CD8-positive, alpha-beta memory T cell (primary cell): ENCODE measurements around the gene IGSF11. TPM values are rescaled to one million over a fixed set of nuclear protein-coding genes. Genes with fewer than 3 reads are reported as not detected.

ENCODE experiments used
- CTCF ChIA-PET: fragments of 350-600 bp; sonication (Branson Sonifier 250); formaldehyde crosslinking; loops from one replicate; lab custom pipeline; 2021; ENCODE audit warnings: antibody characterized with exemption; lab: Charles Lee
- POLR2A ChIA-PET: fragments of 350-600 bp; sonication (Branson Sonifier 250); formaldehyde crosslinking; loops from one replicate; lab custom pipeline; 2021; ENCODE audit warnings: antibody characterized with exemption; lab: Charles Lee
- DNase-seq, 5 donors: peaks; one replicate each; pipeline versions ENCODE4 v3.0.0 to v3.0.0-alpha.2; 2020 to 2022; ENCODE audit warnings: mixed read lengths in 1 of 5
- H3K27ac ChIP-seq: one replicate; pipeline ENCODE4 v1.7.0; 2013; ENCODE audit warnings: low read depth, mild to moderate bottlenecking, low read length, moderate library complexity
- H3K27me3 ChIP-seq: 2 replicates; pipeline ENCODE4 v1.7.0; 2013; ENCODE audit warnings: low read length, mild to moderate bottlenecking; ENCODE audit not compliant: insufficient read depth, poor library complexity, severe bottlenecking
- H3K36me3 ChIP-seq: 2 replicates; pipeline ENCODE4 v1.7.0; 2013; ENCODE audit warnings: mild to moderate bottlenecking, low read length, moderate library complexity; ENCODE audit not compliant: insufficient read depth
- H3K4me1 ChIP-seq: 2 replicates; pipeline ENCODE4 v1.7.0; 2013; ENCODE audit warnings: mild to moderate bottlenecking, low read length, moderate library complexity; ENCODE audit not compliant: insufficient read depth
- H3K4me3 ChIP-seq: 2 replicates; pipeline ENCODE4 v1.7.0; 2013; ENCODE audit warnings: mild to moderate bottlenecking, low read length
- H3K9me3 ChIP-seq: 2 replicates; pipeline ENCODE4 v1.7.0; 2013; ENCODE audit warnings: mild to moderate bottlenecking, low read length
- H3K27ac Mint-ChIP-seq, 8 donors: one replicate each; pipeline ENCODE4 v1.8.0; 2020 to 2021; ENCODE audit warnings: mixed read lengths in 8 of 8, mild to moderate bottlenecking in 6 of 8, inconsistent platforms in 3 of 8, moderate library complexity in 3 of 8
- H3K27me3 Mint-ChIP-seq, 2 donors: one replicate each; pipeline ENCODE4 v1.8.0; 2020 to 2021; ENCODE audit warnings: mixed read lengths in 2 of 2, mild to moderate bottlenecking in 1 of 2, moderate library complexity in 1 of 2
- H3K36me3 Mint-ChIP-seq, 3 donors: one replicate each; pipeline ENCODE4 v1.8.0; 2020 to 2021; ENCODE audit warnings: mixed read lengths in 3 of 3, inconsistent platforms in 1 of 3, mild to moderate bottlenecking in 1 of 3
- H3K4me1 Mint-ChIP-seq, 3 donors: one replicate each; pipeline ENCODE4 v1.8.0; 2020 to 2021; ENCODE audit warnings: mixed read lengths in 3 of 3, inconsistent platforms in 1 of 3, mild to moderate bottlenecking in 1 of 3
- H3K4me3 Mint-ChIP-seq, 7 donors: one replicate each; pipeline ENCODE4 v1.8.0; 2020 to 2021; ENCODE audit warnings: mixed read lengths in 7 of 7, mild to moderate bottlenecking in 6 of 7, moderate library complexity in 4 of 7, inconsistent platforms in 2 of 7
- H3K9me3 Mint-ChIP-seq, 5 donors: one replicate each; pipeline ENCODE4 v1.8.0; 2020 to 2022; ENCODE audit warnings: mixed read lengths in 5 of 5, mild to moderate bottlenecking in 3 of 5, moderate library complexity in 2 of 5, inconsistent platforms in 1 of 5
- polyA plus RNA-seq: library from polyadenylated mRNA; unstranded; fragments of 300-500 nt; fragmentation: Illumina TruSeq; gene quantifications from one replicate; pipeline ENCODE4 v1.2.3, GENCODE V29; 2021
- total RNA-seq, 2 experiments: library from RNA; stranded (reverse); gene quantifications; one replicate each; pipeline ENCODE4 v1.2.3, GENCODE V29; 2021

IGSF11 gene
- total and polyA plus RNA-seq, 3 experiments from 2014 or later, result 0.27 to 0.58 TPM; not detected in 1

GRCh38 chr3:119044593-119044992 is 9.9 kb upstream of the IGSF11 start:
- Histone ChIP-seq H3K36me3 (no peaks in the 10 kb centered on the region), H3K27me3 (no peaks in the 10 kb centered on the region), H3K9me3 (no peaks in the 10 kb centered on the region), H3K27ac (no peak overlapping the region), H3K4me3 (no peak overlapping the region), H3K4me1 (no peaks in the 10 kb centered on the region)
- ChIA-PET POLR2A (no interaction called here), CTCF (no interaction called here)
- no peak for DNase-seq
- Mint-ChIP-seq H3K27ac (no peak overlapping the region), H3K36me3 (peaks cover 0 to 19% (median 2%) of the 10 kb centered on the region in 3 donors), H3K27me3 (peaks cover 8 to 31% of the 10 kb centered on the region in 2 donors), H3K9me3 (peaks cover 7 to 21% (median 13%) of the 10 kb centered on the region in 5 donors), H3K4me3 (no peak overlapping the region), H3K4me1 (no peaks in the 10 kb centered on the region)

DNA sequence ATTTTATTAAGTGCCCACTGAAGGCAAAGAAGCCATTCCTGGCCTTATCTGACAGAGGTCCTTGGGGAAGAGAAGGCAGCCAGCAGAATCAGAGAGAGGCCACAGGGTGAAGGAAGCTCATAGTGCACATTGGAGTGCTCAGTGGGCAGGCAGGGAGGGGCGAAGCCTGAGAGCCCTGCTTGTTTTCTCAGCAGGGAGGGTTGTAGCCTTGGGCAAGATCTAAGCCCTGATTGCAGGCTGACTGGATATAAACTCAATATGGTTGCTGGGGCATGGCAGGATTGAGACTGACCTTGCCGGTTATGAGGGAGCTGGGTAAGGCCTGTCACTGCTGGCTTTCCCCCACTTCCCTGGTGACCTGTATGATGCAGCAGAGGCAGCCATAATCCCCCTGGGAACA is 7.5 kb upstream of the IGSF11 start:
- no peak overlapping the region for H3K27ac ChIP-seq
- Mint-ChIP-seq H3K9me3 (peaks cover 7 to 21% (median 13%) of the 10 kb centered on the region in 5 donors), H3K36me3 (peaks cover 0 to 23% (median 2%) of the 10 kb centered on the region in 3 donors), H3K4me1 (no peaks in the 10 kb centered on the region), H3K27me3 (peaks cover 17 to 49% of the 10 kb centered on the region in 2 donors), H3K4me3 (no peak overlapping the region), H3K27ac (no peak overlapping the region)
- H3K36me3 ChIP-seq, result no peaks in the 10 kb centered on the region
- no peaks in the 10 kb centered on the region for H3K27me3 ChIP-seq
- no peaks in the 10 kb centered on the region for H3K4me1 ChIP-seq
- POLR2A ChIA-PET, result no interaction called here
- no peak for DNase-seq
- H3K4me3 ChIP-seq, result no peak overlapping the region
- CTCF ChIA-PET, result interaction anchor here (1.3 kb wide), 1 partner anchor 8 kb away, joined by 4 read pairs; the partner anchor contains the start of gene IGSF11
- no peaks in the 10 kb centered on the region for H3K9me3 ChIP-seq

GRCh38 chr3:119035014-119035346 is 334 bp upstream of the IGSF11 start:
- Mint-ChIP-seq H3K27ac (no peak overlapping the region), H3K4me3 (peak overlapping the region; percentile 70 to 84 (median 77)), H3K36me3 (peaks cover 0 to 6% (median 0%) of the 10 kb centered on the region in 3 donors), H3K27me3 (peaks cover 27 to 66% of the 10 kb centered on the region in 2 donors), H3K9me3 (peaks cover 0 to 2% (median 0%) of the 10 kb centered on the region in 5 donors), H3K4me1 (peaks cover 7 to 13% (median 11%) of the 10 kb centered on the region in 3 donors)
- no peaks in the 10 kb centered on the region for H3K9me3 ChIP-seq
- no peaks in the 10 kb centered on the region for H3K36me3 ChIP-seq
- H3K27ac ChIP-seq, result no peak overlapping the region
- peaks cover 2% of the 10 kb centered on the region for H3K27me3 ChIP-seq
- ChIA-PET POLR2A (no interaction called here), CTCF (interaction anchor here (0.9 to 5.9 kb wide), 12 partner anchors 8 to 212 kb away, joined by 3 to 117 read pairs (median 5); no protein-coding TSS in a partner anchor)
- no peaks in the 10 kb centered on the region for H3K4me1 ChIP-seq
- DNase-seq, result no peak
- H3K4me3 ChIP-seq, result no peak overlapping the region

DNA sequence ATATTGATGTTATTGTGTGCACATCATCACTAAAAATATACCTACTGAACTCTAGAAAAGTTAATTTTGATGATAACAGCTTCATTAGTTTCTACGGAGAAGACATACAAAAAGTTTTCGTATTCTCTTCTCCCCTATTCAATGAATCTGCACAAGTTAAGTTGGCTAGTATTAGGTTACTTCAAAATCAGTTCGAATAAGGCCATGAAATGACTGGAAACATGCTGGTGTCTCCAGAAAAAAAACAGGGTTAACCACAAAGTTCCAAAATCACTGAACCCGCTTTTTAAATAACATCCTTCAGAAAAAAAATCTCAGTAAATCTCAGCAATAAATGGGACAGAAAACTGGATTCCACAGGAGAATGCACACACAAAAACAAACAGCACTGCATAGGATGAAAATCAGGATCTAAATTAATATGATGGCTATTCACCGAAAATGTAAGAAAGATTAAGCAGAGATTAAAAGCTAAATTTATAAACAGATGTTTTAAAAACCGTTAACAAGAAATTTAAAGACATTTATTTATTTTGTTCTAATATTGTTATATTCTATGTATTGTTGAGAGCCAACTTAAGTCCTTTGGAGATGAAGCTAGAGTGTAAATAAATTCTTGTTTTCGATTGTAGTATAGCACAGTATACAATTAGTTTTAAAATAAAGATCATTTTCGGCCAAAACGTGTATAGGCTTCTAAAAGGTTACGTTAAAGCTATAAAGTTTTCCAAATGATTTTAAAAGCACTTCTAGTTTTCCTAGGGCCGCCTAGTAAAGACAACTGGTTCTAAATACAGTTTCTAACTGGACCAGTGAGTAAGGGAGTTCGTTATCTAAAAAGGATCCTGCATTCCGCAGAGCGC is 1.0 kb downstream of the IGSF11 start:
- Mint-ChIP-seq H3K4me3 (peak overlapping the region; percentile 80 to 88 (median 83)), H3K4me1 (peaks cover 7 to 13% (median 11%) of the 10 kb centered on the region in 3 donors), H3K27ac (no peak overlapping the region), H3K36me3 (no peaks in the 10 kb centered on the region), H3K27me3 (peaks cover 20 to 54% of the 10 kb centered on the region in 2 donors), H3K9me3 (peaks cover 0 to 2% (median 0%) of the 10 kb centered on the region in 5 donors)
- Histone ChIP-seq H3K4me3 (peak overlapping the region; percentile 46), H3K36me3 (no peaks in the 10 kb centered on the region), H3K9me3 (no peaks in the 10 kb centered on the region), H3K27me3 (peaks cover 2% of the 10 kb centered on the region), H3K4me1 (no peaks in the 10 kb centered on the region), H3K27ac (no peak overlapping the region)
- no peak for DNase-seq
- ChIA-PET POLR2A (no interaction called here), CTCF (interaction anchor here (0.7 to 5.9 kb wide), 8 partner anchors 9 to 149 kb away, joined by 3 to 117 read pairs (median 4); no protein-coding TSS in a partner anchor)

DNA sequence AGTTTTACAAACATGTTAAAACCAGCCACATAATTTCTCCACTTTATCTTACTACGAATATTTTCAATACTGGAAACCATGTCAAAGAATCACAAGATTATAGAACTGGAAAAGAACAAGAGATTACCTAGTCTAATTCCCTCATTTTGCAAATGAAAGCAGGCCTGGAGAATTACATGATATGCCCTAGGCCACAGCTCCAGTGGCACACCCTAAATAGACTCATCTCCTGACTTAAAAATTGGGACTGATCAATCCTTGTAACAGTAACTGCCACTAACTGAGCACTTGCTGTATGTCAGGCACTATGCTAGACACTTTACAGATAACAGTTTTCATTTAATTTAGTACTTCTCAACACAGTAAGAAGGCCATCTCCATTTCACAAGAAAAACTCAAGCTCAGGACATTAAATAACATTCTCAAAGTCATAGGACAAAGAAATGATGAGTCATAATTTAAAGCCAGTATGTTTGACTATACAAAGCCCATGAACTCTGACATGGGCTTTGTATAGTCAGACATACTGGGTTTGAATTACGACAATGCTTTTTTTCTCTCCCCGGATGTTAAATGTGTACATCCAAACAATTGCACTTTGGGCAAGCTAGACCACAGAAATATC is 9.4 kb downstream of the IGSF11 start:
- Histone ChIP-seq H3K4me1 (no peaks in the 10 kb centered on the region), H3K4me3 (no peak overlapping the region), H3K27me3 (no peaks in the 10 kb centered on the region), H3K27ac (no peak overlapping the region), H3K36me3 (no peaks in the 10 kb centered on the region), H3K9me3 (no peaks in the 10 kb centered on the region)
- CTCF ChIA-PET, result interaction anchor here (0.9 kb wide), 1 partner anchor 141 kb away, joined by 4 read pairs; no protein-coding TSS in a partner anchor
- H3K36me3 Mint-ChIP-seq, result peaks cover 0 to 3% (median 0%) of the 10 kb centered on the region in 3 donors
- POLR2A ChIA-PET, result no interaction called here
- H3K9me3 Mint-ChIP-seq, result no peaks in the 10 kb centered on the region
- H3K27ac Mint-ChIP-seq, result no peak overlapping the region
- peaks cover 0 to under 1% (median 0%) of the 10 kb centered on the region in 3 donors for H3K4me1 Mint-ChIP-seq
- H3K27me3 Mint-ChIP-seq, result peaks cover 4 to 20% of the 10 kb centered on the region in 2 donors
- DNase-seq, result no peak
- no peak overlapping the region for H3K4me3 Mint-ChIP-seq

- Mint-ChIP-seq H3K27ac (no peak overlapping the region), H3K27me3 (peaks cover 7 to 17% of the 10 kb centered on the region in 2 donors), H3K9me3 (no peaks in the 10 kb centered on the region), H3K36me3 (peaks cover 0 to 3% (median 0%) of the 10 kb centered on the region in 3 donors), H3K4me3 (no peak overlapping the region), H3K4me1 (peaks cover 0 to 4% (median 2%) of the 10 kb centered on the region in 3 donors)
- Histone ChIP-seq H3K27me3 (no peaks in the 10 kb centered on the region), H3K36me3 (no peaks in the 10 kb centered on the region), H3K9me3 (no peaks in the 10 kb centered on the region), H3K27ac (no peak overlapping the region), H3K4me3 (no peak overlapping the region), H3K4me1 (no peaks in the 10 kb centered on the region)
- no peak for DNase-seq
- ChIA-PET CTCF (interaction anchor here (1.0 kb wide), 1 partner anchor 14 kb away, joined by 3 read pairs; the partner anchor contains the start of gene IGSF11), POLR2A (no interaction called here)
Observed at GRCh38 chr3:119019767-119020518, 14.7 kb downstream of the IGSF11 start.

DNA sequence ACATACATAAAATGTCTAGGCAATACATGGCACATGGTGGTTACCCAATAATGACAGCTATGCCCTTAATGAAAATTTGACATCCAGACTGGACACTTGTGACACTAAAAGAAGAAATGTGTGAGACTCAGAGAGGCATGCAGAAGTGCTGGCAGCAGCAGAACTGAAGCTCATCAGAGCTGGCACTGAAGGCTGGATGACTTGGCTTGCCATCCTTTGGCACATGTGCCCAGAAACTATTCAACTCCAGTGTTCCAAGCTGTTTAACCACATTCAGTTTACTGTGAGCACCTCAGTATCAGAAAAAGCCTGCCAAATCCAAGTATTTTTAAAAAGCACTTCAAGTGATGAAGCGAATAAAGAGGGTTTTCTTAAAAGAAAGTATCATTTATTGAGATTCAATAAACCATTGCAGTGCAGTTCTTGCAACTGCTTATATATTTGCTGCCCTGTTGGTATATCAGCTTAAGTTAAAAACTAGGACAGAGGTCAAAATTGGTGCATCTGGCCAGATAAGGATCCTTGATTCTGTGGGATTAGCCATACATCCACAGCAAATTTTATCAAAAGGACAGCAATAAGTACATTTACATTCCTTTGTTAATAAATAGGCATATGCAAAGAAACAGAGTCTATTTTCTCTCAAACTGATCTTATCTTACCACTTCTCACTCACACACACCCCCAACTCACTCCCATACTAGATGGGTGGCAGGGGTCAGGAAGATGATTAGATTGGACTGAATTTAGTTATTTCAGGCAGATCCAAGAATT is 15.8 kb downstream of the IGSF11 start:
- Histone ChIP-seq H3K4me3 (no peak overlapping the region), H3K27me3 (no peaks in the 10 kb centered on the region), H3K36me3 (no peaks in the 10 kb centered on the region), H3K4me1 (no peaks in the 10 kb centered on the region), H3K27ac (no peak overlapping the region), H3K9me3 (no peaks in the 10 kb centered on the region)
- peaks cover 0 to 4% (median 2%) of the 10 kb centered on the region in 3 donors for H3K4me1 Mint-ChIP-seq
- no peaks in the 10 kb centered on the region for H3K36me3 Mint-ChIP-seq
- H3K4me3 Mint-ChIP-seq, result no peak overlapping the region
- H3K27me3 Mint-ChIP-seq, result peaks cover 7 to 23% of the 10 kb centered on the region in 2 donors
- no peak overlapping the region for H3K27ac Mint-ChIP-seq
- no peaks in the 10 kb centered on the region for H3K9me3 Mint-ChIP-seq
- ChIA-PET CTCF (interaction anchor here (1.8 kb wide), 1 partner anchor 16 kb away, joined by 5 read pairs; the partner anchor contains the start of gene IGSF11), POLR2A (no interaction called here)
- no peak for DNase-seq
